Measurements from ENCODE around the gene SCNN1G. TPM values are rescaled to one million over a fixed set of nuclear protein-coding genes. Genes with fewer than 3 reads are reported as not detected.

The SCNN1G gene
- total and polyA plus RNA-seq, 2 of the 13 experiments (the other 11 are each of a cell fraction or from before 2014, with no cell fraction given), result not detected

- TF ChIP-seq NRL (CRISPR knock-in tag; IDR thresholded peaks at IDR 0.05; ENCODE audit: borderline replicate concordance) (peak; percentile 88; the same call in 1 of the 2 replicates), CREB1 (IDR thresholded peaks at IDR 0.05) (peak; percentile 86), CREB1 (CRISPR knock-in tag; IDR thresholded peaks at IDR 0.05) (no peak; the same call in 1 of the 2 replicates), ERF (CRISPR knock-in tag; IDR thresholded peaks at IDR 0.05) (peak; percentile 95), PLRG1 (conservative IDR thresholded peaks at IDR 0.05) (no peak), EZH2 (conservative IDR thresholded peaks at IDR 0.05; ENCODE audit: low read depth, low read length) (no peak), ZBTB7B (CRISPR knock-in tag; IDR thresholded peaks at IDR 0.05) (no peak; the same call in 1 of the 2 replicates), AKAP8 (CRISPR knock-in tag; IDR thresholded peaks at IDR 0.05) (peak; percentile 78), ZNF878 (CRISPR knock-in tag; IDR thresholded peaks at IDR 0.05) (no peak), MTERF4 (CRISPR knock-in tag; IDR thresholded peaks at IDR 0.05) (no peak), ZNF331 (CRISPR knock-in tag; IDR thresholded peaks at IDR 0.05) (peak; percentile 87), POLR2A (IDR thresholded peaks at IDR 0.05; ENCODE audit: insufficient read depth in 1 of 2, low read depth in 2 of 2, low read length in 2 of 2) (peak in 1 of 2 experiments; percentile 62; a peak in 1 of 4 replicates), MLLT10 (CRISPR knock-in tag; IDR thresholded peaks at IDR 0.05) (no peak), PAX8 (CRISPR knock-in tag; IDR thresholded peaks at IDR 0.05; ENCODE audit: borderline replicate concordance) (0 out of 2 replicates have a peak, but pooled peaks have one; percentile 67), ZNF644 (CRISPR knock-in tag; IDR thresholded peaks at IDR 0.05; ENCODE audit: low read depth) (peak; percentile 70; the same call in 1 of the 2 replicates), FOXK1 (CRISPR knock-in tag; IDR thresholded peaks at IDR 0.05; ENCODE audit: borderline replicate concordance, low read depth) (peak; percentile 88; the same call in 1 of the 2 replicates), ZNF407 (CRISPR knock-in tag; IDR thresholded peaks at IDR 0.05; ENCODE audit: not compliant biosample characterization) (peak; percentile 80), MTA1 (CRISPR knock-in tag; IDR thresholded peaks at IDR 0.05; ENCODE audit: borderline replicate concordance) (peak; percentile 80; the same call in 1 of the 2 replicates), ARID2 (CRISPR knock-in tag; IDR thresholded peaks at IDR 0.05; ENCODE audit: borderline replicate concordance) (no peak), HNRNPLL (IDR thresholded peaks at IDR 0.05; ENCODE audit: low read depth, low read length, poor library complexity, severe bottlenecking) (peak; percentile 73)
Observed at GRCh38 chr16:23149267-23149992, 33.1 kb upstream of the SCNN1G start, which contains the start of gene USP31 (continued).

Data from HepG2 (cell line).